AG09319 (cell line): ENCODE data around the gene UPK3A.

Source experiments
- DNase-seq: peaks from one replicate; pipeline ENCODE4 v3.0.0-alpha.2; 2010; ENCODE audit warnings: low read depth; ENCODE audit errors: extremely low read depth
- CTCF ChIP-seq: IDR thresholded peaks from 2 replicates; pipeline ENCODE4 v1.5.1; 2011; ENCODE audit warnings: low read depth, mild to moderate bottlenecking, inconsistent platforms, low read length, moderate library complexity

Gene UPK3A

GRCh38 chr22:45308391-45308956 is 23.7 kb downstream of the UPK3A start:
- no peak for TF ChIP-seq CTCF
- no peak for DNase-seq

- no peak for DNase-seq
- no peak for TF ChIP-seq CTCF
These were observed 24.2 kb downstream of the UPK3A start for GRCh38 chr22:45308957-45309421.

- DNase-seq: peak; percentile 73
- no peak for TF ChIP-seq CTCF
These were observed 24.9 kb downstream of the UPK3A start, which contains the start of gene FAM118A for GRCh38 chr22:45309422-45310227. FAM118A (plus strand) TSS chr22:45309934; CDS start chr22:45322380, 12,446 bp downstream.

GRCh38 chr22:45310331-45310976 is 25.7 kb downstream of the UPK3A start:
- DNase-seq: no peak
- no peak for TF ChIP-seq CTCF

GRCh38 chr22:45310977-45311531 is 26.3 kb downstream of the UPK3A start:
- TF ChIP-seq CTCF: no peak
- no peak for DNase-seq

GRCh38 chr22:45312415-45312814 is 27.7 kb downstream of the UPK3A start:
- TF ChIP-seq CTCF: no peak
- DNase-seq: no peak
